ENCODE data around the gene HLA-DPB1.

The HLA-DPB1 gene

GRCh38 chr6:33124947-33125346 lies 49.2 kb downstream of the HLA-DPB1 start:
- FAIRE-seq = no peak
- no peak for DNase-seq (ENCODE audit: insufficient read length, low spot score)

GRCh38 chr6:33126101-33126714 lies 50.4 kb downstream of the HLA-DPB1 start:
- FAIRE-seq = peak; percentile 71
- DNase-seq (ENCODE audit: insufficient read length, low spot score) = no peak

- FAIRE-seq (peak; percentile 61), DNase-seq (ENCODE audit: insufficient read length, low spot score) (no peak)
These were observed 52.5 kb downstream of the HLA-DPB1 start for GRCh38 chr6:33128318-33128717.

DNA sequence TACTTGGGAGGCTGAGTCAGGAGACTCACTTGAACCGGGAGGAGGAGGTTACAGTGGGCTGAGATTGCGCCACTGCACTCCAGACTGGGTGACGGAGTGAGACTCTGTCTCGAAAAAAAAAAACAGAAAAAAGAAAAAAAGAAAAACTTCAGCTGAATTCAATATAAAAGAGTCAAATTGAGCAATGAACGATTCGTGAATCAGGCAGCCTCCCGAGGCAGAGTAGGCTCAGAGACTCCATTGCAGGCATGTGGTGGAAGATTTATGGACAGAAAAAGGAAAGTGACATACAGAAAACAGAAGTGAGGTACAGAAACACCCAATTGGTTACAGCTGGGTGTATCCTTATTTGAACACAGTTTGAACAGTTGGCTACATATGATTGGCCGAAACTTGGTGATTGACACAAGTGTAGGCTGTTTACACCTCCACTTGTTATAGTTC lies 56.3 kb downstream of the HLA-DPB1 start:
- no peak for DNase-seq (ENCODE audit: insufficient read length, low spot score)
- no peak for FAIRE-seq

DNA sequence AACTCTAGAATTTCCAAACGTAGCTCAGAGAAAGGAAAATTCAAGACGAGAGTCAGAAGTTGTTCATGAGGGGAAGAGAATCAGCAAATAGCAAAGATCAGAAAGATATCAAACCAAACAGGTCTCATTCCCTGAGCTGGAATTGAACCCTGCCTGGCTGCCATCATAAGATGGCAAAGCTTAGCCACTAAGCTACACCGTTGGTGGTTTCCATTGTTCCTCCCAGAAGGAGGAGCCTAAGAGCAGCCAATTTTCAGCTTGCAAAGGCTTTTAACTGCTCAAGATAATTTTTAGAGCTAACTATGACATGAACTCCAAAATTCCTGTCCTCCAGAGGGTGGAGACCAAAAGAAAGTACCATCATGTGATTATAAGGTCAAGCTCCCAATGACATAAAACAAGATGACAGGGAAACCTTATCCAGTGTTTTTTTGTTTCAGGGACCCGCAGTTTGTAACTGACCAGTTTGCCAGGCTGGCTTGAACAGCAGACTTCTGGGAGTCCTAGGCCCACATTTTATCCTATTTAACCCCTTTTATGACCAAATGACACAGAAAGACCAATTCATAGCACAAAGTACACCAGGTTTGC lies 60.6 kb downstream of the HLA-DPB1 start:
- no peak for DNase-seq (ENCODE audit: insufficient read length, low spot score)
- no peak for FAIRE-seq

Measured in GM19239 (cell line).